ENCODE results near the gene ADAMTSL1. TPM values are rescaled to one million over a fixed set of nuclear protein-coding genes. Genes with fewer than 3 reads are reported as not detected.

Gene ADAMTSL1
- total RNA-seq, 1 experiment from 2014 or later: 1.2 TPM

GRCh38 chr9:18605766-18606180 is 131.8 kb downstream of the ADAMTSL1 start:
- Histone ChIP-seq H3K4me2 (ENCODE audit: insufficient read depth, insufficient read length, low read length) (no peak overlapping the region), H3K27me3 (ENCODE audit: insufficient read depth, low read length) (no peaks in the 10 kb centered on the region), H4K91ac (ENCODE audit: insufficient read length, low read depth, low read length) (no peak overlapping the region), H3K79me2 (ENCODE audit: insufficient read depth, low read length) (no peaks in the 10 kb centered on the region), H2BK120ac (ENCODE audit: low read depth, low read length, poor library complexity, severe bottlenecking) (no peak overlapping the region), H4K8ac (replicated peaks; ENCODE audit: insufficient read length, low read depth, low read length) (no peak overlapping the region), H2AK5ac (ENCODE audit: insufficient read length, low read length) (no peak overlapping the region), H3K23me2 (ENCODE audit: insufficient read length, low read depth, low read length, poor library complexity, severe bottlenecking) (no peaks in the 10 kb centered on the region), H3K9ac (ENCODE audit: extremely low read depth, insufficient read length, low read length) (no peak overlapping the region), H2BK15ac (ENCODE audit: low read depth, low read length) (no peak overlapping the region), H3T11ph (ENCODE audit: low read length) (no peak overlapping the region), H3K4ac (ENCODE audit: low read depth, low read length) (no peak overlapping the region), H2BK20ac (ENCODE audit: low read depth, low read length, poor library complexity, severe bottlenecking) (no peak overlapping the region), H3K4me1 (ENCODE audit: insufficient read depth, low read length) (peaks cover 8% of the 10 kb centered on the region; the same call in 1 of the 2 replicates), H4K5ac (ENCODE audit: insufficient read length, low read depth, low read length) (peak overlapping the region; percentile 65), H3K79me1 (ENCODE audit: insufficient read depth, low read depth, low read length, poor library complexity, severe bottlenecking) (no peaks in the 10 kb centered on the region), H2AFZ (ENCODE audit: low read length) (no peak overlapping the region), H3K14ac (ENCODE audit: insufficient read depth, low read length) (no peak overlapping the region), H3K23ac (ENCODE audit: insufficient read length, low read depth, low read length) (no peak overlapping the region), H4K20me1 (ENCODE audit: control insufficient read depth, insufficient read depth, insufficient read length) (no peaks in the 10 kb centered on the region), H3K27ac (ENCODE audit: insufficient read length, low read depth, low read length) (no peak overlapping the region), H3K56ac (ENCODE audit: insufficient read length, low read depth, low read length) (no peak overlapping the region), H3K18ac (ENCODE audit: insufficient read length, low read depth, low read length) (no peak overlapping the region), H3K9me3 (ENCODE audit: control insufficient read depth, low read depth, low read length) (no peaks in the 10 kb centered on the region), H2BK12ac (ENCODE audit: insufficient read length, low read depth, low read length) (no peak overlapping the region), H2BK5ac (ENCODE audit: insufficient read length, low read length) (no peak overlapping the region)
- Mint-ChIP-seq H3K4me3 (no peak overlapping the region; a peak in 1 of 5 replicates), H3K27me3 (ENCODE audit: low read depth) (no peaks in the 10 kb centered on the region), H3K27ac (no peak overlapping the region; a peak in 1 of 7 replicates), H3K36me3 (ENCODE audit: insufficient read depth in 1 of 3, low read depth in 3 of 3) (peaks cover 4 to 9% (median 9%) of the 10 kb centered on the region in 3 experiments; a peak in 5 of 7 replicates), H3K9me3 (peaks cover 6 to 9% of the 10 kb centered on the region in 2 experiments; a peak in 4 of 5 replicates), H3K4me1 (peaks cover 27 to 38% of the 10 kb centered on the region in 2 experiments)
- no peak for DNase-seq
- no peak for TF ChIP-seq CTCF (conservative IDR thresholded peaks at IDR 0.05)
- no CpG with 5 or more reads among the region's 6 CpGs for WGBS (ENCODE audit: extremely low coverage, insufficient read length, low lambda C conversion rate)

Measured in H9 (cell line).